ENCODE results near the gene CASP12. TPM values are rescaled to one million over a fixed set of nuclear protein-coding genes. Genes with fewer than 3 reads are reported as not detected.

CASP12 gene
- polyA plus RNA-seq (not detected in 3 replicates), polyA minus RNA-seq (not detected in 3 replicates)
- not detected for polyA plus RNA-seq (2011; ENCODE audit: low read depth)
- not detected in 2 replicates for polyA plus RNA-seq (2011; cell fraction: cytosol; rRNA removed)
- not detected in 2 replicates for polyA plus RNA-seq (2011; cell fraction: nucleus; rRNA removed)
- not detected in 2 replicates for polyA plus RNA-seq (2012; ENCODE audit: low replicate concordance)
- polyA minus RNA-seq (2011; cell fraction: cytosol; rRNA and poly(A)+ RNA removed), result not detected
- polyA minus RNA-seq (2011; cell fraction: nucleus; rRNA and poly(A)+ RNA removed), result not detected in 2 replicates

DNA sequence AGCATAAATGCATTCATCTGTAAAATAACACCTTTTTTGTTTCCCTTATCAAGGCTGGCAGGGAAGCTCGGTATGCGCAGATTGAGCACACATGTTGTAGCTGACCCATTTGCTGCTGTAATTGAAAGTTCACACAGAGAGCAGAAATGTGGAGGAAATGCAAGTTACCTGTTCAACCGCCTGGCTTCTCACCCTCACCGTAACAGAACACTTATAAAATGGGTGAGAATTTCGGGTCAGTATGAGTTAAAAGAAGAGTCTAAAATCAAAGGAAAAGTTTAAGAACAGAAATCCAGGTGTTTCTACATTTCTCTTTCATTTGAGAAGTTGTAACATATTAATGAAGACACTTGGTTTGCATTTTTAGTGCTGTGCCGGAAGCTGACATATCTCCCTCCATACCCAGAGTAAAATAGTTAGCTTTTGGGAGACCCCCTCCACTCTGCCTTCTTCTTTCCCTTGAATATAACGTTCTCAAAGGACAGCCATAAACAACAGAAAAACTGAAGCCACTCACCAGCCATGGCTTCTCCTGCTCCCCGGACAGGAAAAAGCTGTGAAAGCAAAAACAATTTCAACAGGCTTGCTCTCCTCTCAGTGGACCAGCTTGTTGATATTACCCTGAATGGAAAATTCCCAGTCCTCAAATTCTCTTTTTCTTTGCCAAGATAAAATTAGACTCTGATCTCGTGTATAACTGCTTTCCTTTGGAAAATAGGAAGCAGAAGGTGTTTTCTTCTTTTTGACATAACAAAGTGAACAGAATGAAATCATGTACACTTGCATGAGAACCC, at the start of gene CASP12:
CASP12 (minus strand) TSS at position 570 of the 794 bp plus-strand sequence.
- Histone ChIP-seq H3K9ac (ENCODE audit: control insufficient read depth, extremely low read depth, insufficient read depth, low read length) (no peak within 1 kb of the TSS), H3K36me3 (ENCODE audit: control insufficient read depth in 2 of 2, extremely low read depth in 1 of 2, insufficient read depth in 2 of 2, low read length in 2 of 2) (no peaks in the 10 kb centered on the region), H3K9me1 (ENCODE audit: control insufficient read depth, extremely low read depth, insufficient read depth, low read length) (no peaks in the 10 kb centered on the region), H3K9me3 (ENCODE audit: control insufficient read depth, low read depth, low read length) (no peaks in the 10 kb centered on the region), H2AFZ (ENCODE audit: control insufficient read depth, low read length) (no peak within 1 kb of the TSS), H3K27me3 (ENCODE audit: control insufficient read depth, extremely low read depth, insufficient read depth, low read length) (no peaks in the 10 kb centered on the region), H3K79me2 (ENCODE audit: control insufficient read depth, insufficient read depth, low read length) (no peaks in the 10 kb centered on the region), H3K4me1 (ENCODE audit: control insufficient read depth, extremely low read depth, insufficient read depth, low read length) (no peaks in the 10 kb centered on the region), H3K4me2 (ENCODE audit: control insufficient read depth, extremely low read depth, insufficient read depth, low read depth, low read length) (no peak within 1 kb of the TSS), H3K27ac (ENCODE audit: control insufficient read depth, insufficient read depth, low read length) (no peak within 1 kb of the TSS), H4K20me1 (ENCODE audit: control insufficient read depth, extremely low read depth, insufficient read depth, low read length) (no peaks in the 10 kb centered on the region), H3K4me3 (ENCODE audit: control insufficient read depth in 2 of 3, extremely low read depth in 1 of 3, insufficient read depth in 2 of 3, low read depth in 1 of 3, low read length in 3 of 3) (no peak within 1 kb of the TSS)
- dilution Hi-C loops (cut with MboI; ENCODE audit: extremely low pct_ligation_motif_present, low sequenced_read_pairs), result no loop called here
- no peak for DNase-seq (ENCODE audit: low read depth, low spot score)
- FAIRE-seq, result no peak
- no peak for TF ChIP-seq EZH2 (IDR thresholded peaks at IDR 0.05; ENCODE audit: low read length)
- TF ChIP-seq, protein P1, sequence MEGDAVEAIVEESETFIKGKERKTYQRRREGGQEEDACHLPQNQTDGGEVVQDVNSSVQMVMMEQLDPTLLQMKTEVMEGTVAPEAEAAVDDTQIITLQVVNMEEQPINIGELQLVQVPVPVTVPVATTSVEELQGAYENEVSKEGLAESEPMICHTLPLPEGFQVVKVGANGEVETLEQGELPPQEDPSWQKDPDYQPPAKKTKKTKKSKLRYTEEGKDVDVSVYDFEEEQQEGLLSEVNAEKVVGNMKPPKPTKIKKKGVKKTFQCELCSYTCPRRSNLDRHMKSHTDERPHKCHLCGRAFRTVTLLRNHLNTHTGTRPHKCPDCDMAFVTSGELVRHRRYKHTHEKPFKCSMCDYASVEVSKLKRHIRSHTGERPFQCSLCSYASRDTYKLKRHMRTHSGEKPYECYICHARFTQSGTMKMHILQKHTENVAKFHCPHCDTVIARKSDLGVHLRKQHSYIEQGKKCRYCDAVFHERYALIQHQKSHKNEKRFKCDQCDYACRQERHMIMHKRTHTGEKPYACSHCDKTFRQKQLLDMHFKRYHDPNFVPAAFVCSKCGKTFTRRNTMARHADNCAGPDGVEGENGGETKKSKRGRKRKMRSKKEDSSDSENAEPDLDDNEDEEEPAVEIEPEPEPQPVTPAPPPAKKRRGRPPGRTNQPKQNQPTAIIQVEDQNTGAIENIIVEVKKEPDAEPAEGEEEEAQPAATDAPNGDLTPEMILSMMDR (optimal IDR thresholded peaks at IDR 0.05 in 1 of 3, IDR thresholded peaks at IDR 0.05 in 1 of 3, conservative IDR thresholded peaks at IDR 0.05 in 1 of 3; ENCODE audit: extremely low read depth in 1 of 3, insufficient read depth in 2 of 3, low read length in 3 of 3), result no peak

DNA sequence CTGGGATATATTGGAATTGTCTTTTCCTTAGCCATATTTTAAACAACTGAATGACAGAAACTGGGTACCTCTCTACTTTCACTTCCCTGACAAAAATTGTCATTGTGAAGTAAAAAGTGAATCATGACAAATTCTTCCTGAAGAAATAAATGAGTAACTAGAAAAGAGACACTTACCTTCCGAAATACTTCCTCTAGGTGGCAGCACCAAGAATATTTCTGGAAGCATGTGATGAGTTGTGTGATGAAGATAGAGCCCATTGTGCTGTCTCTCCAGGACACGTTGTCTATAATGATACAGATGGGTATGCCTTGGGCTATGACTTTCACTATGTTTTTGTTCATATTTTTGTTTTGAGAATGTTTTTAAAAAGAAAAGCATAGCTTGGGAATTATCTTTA, 48.6 kb upstream of the CASP12 start:
- H3K36me3 ChIP-seq (ENCODE audit: control insufficient read depth in 2 of 2, extremely low read depth in 1 of 2, insufficient read depth in 2 of 2, low read length in 2 of 2), result peaks cover 27 to 32% of the 10 kb centered on the region in 2 experiments
- dilution Hi-C loops (cut with MboI; ENCODE audit: extremely low pct_ligation_motif_present, low sequenced_read_pairs), result no loop called here
- peak; percentile 82 for FAIRE-seq

More for the DNA sequence above, 48.6 kb upstream of the CASP12 start:
- Histone ChIP-seq H3K9me3 (ENCODE audit: control insufficient read depth, low read depth, low read length) (no peaks in the 10 kb centered on the region), H3K9ac (ENCODE audit: control insufficient read depth, extremely low read depth, insufficient read depth, low read length) (no peak overlapping the region), H3K4me1 (ENCODE audit: control insufficient read depth, extremely low read depth, insufficient read depth, low read length) (no peaks in the 10 kb centered on the region), H3K9me1 (ENCODE audit: control insufficient read depth, extremely low read depth, insufficient read depth, low read length) (no peaks in the 10 kb centered on the region), H3K27me3 (ENCODE audit: control insufficient read depth, extremely low read depth, insufficient read depth, low read length) (no peaks in the 10 kb centered on the region), H3K27ac (ENCODE audit: control insufficient read depth, insufficient read depth, low read length) (no peak overlapping the region), H3K4me2 (ENCODE audit: control insufficient read depth, extremely low read depth, insufficient read depth, low read depth, low read length) (no peak overlapping the region), H4K20me1 (ENCODE audit: control insufficient read depth, extremely low read depth, insufficient read depth, low read length) (no peaks in the 10 kb centered on the region), H3K4me3 (ENCODE audit: control insufficient read depth in 2 of 3, extremely low read depth in 1 of 3, insufficient read depth in 2 of 3, low read depth in 1 of 3, low read length in 3 of 3) (no peak overlapping the region), H3K79me2 (ENCODE audit: control insufficient read depth, insufficient read depth, low read length) (no peaks in the 10 kb centered on the region), H2AFZ (ENCODE audit: control insufficient read depth, low read length) (no peak overlapping the region)
- no peak for TF ChIP-seq EZH2 (IDR thresholded peaks at IDR 0.05; ENCODE audit: low read length)
- TF ChIP-seq, protein P1 (optimal IDR thresholded peaks at IDR 0.05 in 1 of 3, IDR thresholded peaks at IDR 0.05 in 1 of 3, conservative IDR thresholded peaks at IDR 0.05 in 1 of 3; ENCODE audit: extremely low read depth in 1 of 3, insufficient read depth in 2 of 3, low read length in 3 of 3), result peak in 2 of 3 experiments; percentile 21 to 47
- peak; percentile 38 for DNase-seq (ENCODE audit: low read depth, low spot score)

Measured in keratinocyte (primary cell).